Endothelial cell (in vitro differentiated cells): ENCODE measurements around the gene NCCRP1. TPM values are rescaled to one million over a fixed set of nuclear protein-coding genes. Genes with fewer than 3 reads are reported as not detected.

Experiments used
- DNase-seq: peaks from one replicate; pipeline ENCODE4 v3.0.0; 2021; ENCODE audit warnings: low spot score
- H3K27ac Mint-ChIP-seq: one replicate; pipeline ENCODE4 v1.8.0; 2021; ENCODE audit warnings: mixed read lengths, inconsistent platforms; ENCODE audit not compliant: unreplicated experiment
- H3K27me3 Mint-ChIP-seq: one replicate; pipeline ENCODE4 v1.8.0; 2021; ENCODE audit warnings: mild to moderate bottlenecking, moderate library complexity, mixed read lengths, inconsistent platforms; ENCODE audit not compliant: unreplicated experiment
- H3K36me3 Mint-ChIP-seq: one replicate; pipeline ENCODE4 v1.8.0; 2021; ENCODE audit warnings: mild to moderate bottlenecking, low read depth, mixed read lengths, inconsistent platforms; ENCODE audit not compliant: unreplicated experiment
- H3K4me1 Mint-ChIP-seq: one replicate; pipeline ENCODE4 v1.8.0; 2021; ENCODE audit warnings: mild to moderate bottlenecking, mixed read lengths, inconsistent platforms; ENCODE audit not compliant: unreplicated experiment
- H3K4me3 Mint-ChIP-seq: one replicate; pipeline ENCODE4 v1.8.0; 2021; ENCODE audit warnings: mild to moderate bottlenecking, mixed read lengths, inconsistent platforms; ENCODE audit not compliant: unreplicated experiment
- H3K9me3 Mint-ChIP-seq: one replicate; pipeline ENCODE4 v1.8.0; 2021; ENCODE audit warnings: mixed read lengths, inconsistent platforms; ENCODE audit not compliant: unreplicated experiment
- CTCF ChIP-seq: fragments of 200-600 bp; sonication (generic); IDR thresholded peaks from one replicate; pipeline ENCODE4 v1.5.0; 2021; ENCODE audit warnings: antibody characterized with exemption; ENCODE audit not compliant: unreplicated experiment
- total RNA-seq: library from RNA; stranded (reverse); fragmentation: NEBNext Ultra II Directional; extraction: Animal tissue kit (Norgen Biotek cat#: 25700); gene quantifications from one replicate; pipeline ENCODE4 v1.2.1, GENCODE V29; 2021; ENCODE audit not compliant: unreplicated experiment

The NCCRP1 gene
- total RNA-seq, 1 donor from 2014 or later, result not detected

GRCh38 chr19:39200066-39200802 is 3.5 kb downstream of the NCCRP1 start:
- peaks cover 30% of the 10 kb centered on the region for H3K27me3 Mint-ChIP-seq
- DNase-seq, result no peak
- TF ChIP-seq CTCF, result no peak

GRCh38 chr19:39200803-39201115 is 4.0 kb downstream of the NCCRP1 start:
- Mint-ChIP-seq H3K4me1 (peaks cover 7% of the 10 kb centered on the region), H3K4me3 (no peak overlapping the region), H3K9me3 (no peaks in the 10 kb centered on the region), H3K27me3 (peaks cover 30% of the 10 kb centered on the region), H3K27ac (no peak overlapping the region), H3K36me3 (peaks cover 6% of the 10 kb centered on the region)
- no peak for DNase-seq
- no peak for TF ChIP-seq CTCF

More at GRCh38 chr19:39200066-39200802, 3.5 kb downstream of the NCCRP1 start:
- Mint-ChIP-seq H3K9me3 (no peaks in the 10 kb centered on the region), H3K4me1 (peaks cover 7% of the 10 kb centered on the region), H3K36me3 (peaks cover 6% of the 10 kb centered on the region), H3K27ac (no peak overlapping the region), H3K4me3 (no peak overlapping the region)

DNA sequence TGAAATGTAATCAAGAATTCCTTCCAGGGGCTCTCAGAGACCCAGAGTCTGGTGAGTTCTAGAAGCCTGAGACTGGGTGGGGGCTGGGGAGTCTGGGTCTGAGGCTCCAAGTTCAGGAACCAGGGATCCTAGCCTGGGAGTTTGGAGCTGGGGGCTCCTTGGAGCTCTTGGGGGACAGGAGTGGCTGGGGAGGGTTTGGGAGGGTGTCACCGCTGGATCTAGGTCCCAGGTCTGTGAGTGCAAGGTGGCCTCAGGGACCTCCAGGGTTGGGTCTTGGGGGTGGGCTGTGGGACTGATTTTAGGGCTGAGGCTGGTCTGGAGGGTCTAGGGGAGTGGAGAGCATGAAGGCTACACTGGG is 6.2 kb downstream of the NCCRP1 start:
- H3K27me3 Mint-ChIP-seq, result peaks cover 19% of the 10 kb centered on the region
- no peak overlapping the region for H3K4me3 Mint-ChIP-seq
- H3K36me3 Mint-ChIP-seq, result no peaks in the 10 kb centered on the region
- no peak for TF ChIP-seq CTCF
- H3K27ac Mint-ChIP-seq, result no peak overlapping the region
- DNase-seq, result no peak
- H3K4me1 Mint-ChIP-seq, result peaks cover 3% of the 10 kb centered on the region
- H3K9me3 Mint-ChIP-seq, result no peaks in the 10 kb centered on the region

- Mint-ChIP-seq H3K36me3 (no peaks in the 10 kb centered on the region), H3K27ac (no peak within 1 kb of the TSS), H3K4me1 (peaks cover 3% of the 10 kb centered on the region), H3K4me3 (no peak within 1 kb of the TSS), H3K9me3 (no peaks in the 10 kb centered on the region), H3K27me3 (peaks cover 19% of the 10 kb centered on the region)
- TF ChIP-seq CTCF, result no peak
- no peak for DNase-seq
Measured at GRCh38 chr19:39203372-39204341, 6.9 kb downstream of the NCCRP1 start, which contains the start of gene SYCN. Gene SYCN (minus strand): TSS chr19:39204263. CDS start chr19:39204254, 9 bp downstream.

DNA sequence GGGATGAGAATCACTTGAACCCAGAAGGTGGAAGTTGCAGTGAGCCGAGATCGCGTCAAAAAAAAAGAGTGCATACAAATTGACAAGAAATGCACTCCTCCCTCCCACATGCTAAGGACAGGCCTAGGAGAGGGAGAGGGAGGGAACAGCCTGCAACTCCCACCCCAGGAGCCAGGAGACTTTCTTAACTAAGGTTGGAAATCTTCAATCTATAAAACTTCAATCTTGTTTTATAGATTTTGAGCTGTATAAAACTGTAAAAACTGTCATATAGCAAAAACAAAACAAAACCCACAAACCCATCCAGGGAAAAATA is 8.6 kb downstream of the NCCRP1 start:
- Mint-ChIP-seq H3K36me3 (no peaks in the 10 kb centered on the region), H3K27me3 (peaks cover 19% of the 10 kb centered on the region), H3K4me1 (peaks cover 3% of the 10 kb centered on the region), H3K27ac (no peak overlapping the region), H3K4me3 (no peak overlapping the region), H3K9me3 (no peaks in the 10 kb centered on the region)
- no peak for DNase-seq
- TF ChIP-seq CTCF, result no peak
